ENCODE data around the gene SLC45A1. TPM values are rescaled to one million over a fixed set of nuclear protein-coding genes. Genes with fewer than 3 reads are reported as not detected.

The SLC45A1 gene
- total RNA-seq, 2 experiments from 2014 or later: 0.16 to 0.56 TPM

DNA sequence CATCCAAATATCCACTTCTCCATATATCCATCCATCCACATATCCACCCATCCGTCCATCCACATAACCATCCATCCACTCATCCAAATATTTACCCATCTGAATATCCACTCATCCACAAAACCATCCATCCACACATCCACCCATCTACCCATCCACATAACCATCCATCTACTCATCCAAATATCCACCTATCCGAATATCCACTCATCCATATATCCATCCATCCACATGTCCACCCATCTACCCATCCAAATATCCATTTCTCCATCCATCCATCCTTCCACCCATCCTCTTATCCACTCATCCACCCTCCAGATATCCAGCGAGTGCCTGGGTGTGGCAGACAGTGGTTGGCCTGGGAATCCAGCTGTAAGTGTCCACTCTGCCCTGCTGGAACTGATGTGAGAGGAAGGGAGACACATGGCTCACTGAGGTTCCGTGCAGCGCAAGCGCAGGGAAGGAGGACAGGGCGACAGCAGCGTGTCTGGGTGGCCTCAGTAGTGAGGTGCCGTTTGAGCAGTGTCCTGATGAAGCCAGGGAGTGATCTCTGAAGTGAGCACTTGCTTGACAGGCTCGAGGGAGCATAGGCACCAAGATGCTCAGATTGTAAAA, 27.1 kb downstream of the SLC45A1 start:
- ATAC-seq (no peak), DNase-seq (no peak)
- Mint-ChIP-seq H3K36me3 (ENCODE audit: low read depth) (no peaks in the 10 kb centered on the region), H3K27me3 (peaks cover 1% of the 10 kb centered on the region), H3K4me3 (no peak overlapping the region), H3K9me3 (no peaks in the 10 kb centered on the region), H3K4me1 (ENCODE audit: low read depth) (no peaks in the 10 kb centered on the region), H3K27ac (no peak overlapping the region)
- ChIA-PET POLR2A (interaction anchor here (1.0 kb wide), 1 partner anchor 31 kb away, joined by 3 read pairs; no protein-coding TSS in a partner anchor), CTCF (no interaction called here)
- TF ChIP-seq CTCF (IDR thresholded peaks at IDR 0.05): no peak
- intact Hi-C loops (cut with micrococcal nuclease): loop anchor here (5.0 kb wide), 1 partner anchor 328 kb away; no protein-coding TSS in a partner anchor

GRCh38 chr1:8345621-8346415, 27.9 kb downstream of the SLC45A1 start:
- Mint-ChIP-seq H3K9me3 (no peaks in the 10 kb centered on the region), H3K4me1 (ENCODE audit: low read depth) (no peaks in the 10 kb centered on the region), H3K27ac (no peak overlapping the region), H3K36me3 (ENCODE audit: low read depth) (no peaks in the 10 kb centered on the region), H3K4me3 (no peak overlapping the region), H3K27me3 (peaks cover 1% of the 10 kb centered on the region)
- intact Hi-C loops (cut with micrococcal nuclease): loop anchor here (5.0 kb wide), 1 partner anchor 329 kb away; no protein-coding TSS in a partner anchor
- ATAC-seq (no peak), DNase-seq (no peak)
- POLR2A ChIA-PET: interaction anchor here (1.0 kb wide), 1 partner anchor 31 kb away, joined by 3 read pairs; no protein-coding TSS in a partner anchor
- TF ChIP-seq CTCF (IDR thresholded peaks at IDR 0.05): no peak
- CTCF ChIA-PET: interaction anchor here (8.0 kb wide), 1 partner anchor 331 kb away, joined by 120 read pairs; no protein-coding TSS in a partner anchor

DNA sequence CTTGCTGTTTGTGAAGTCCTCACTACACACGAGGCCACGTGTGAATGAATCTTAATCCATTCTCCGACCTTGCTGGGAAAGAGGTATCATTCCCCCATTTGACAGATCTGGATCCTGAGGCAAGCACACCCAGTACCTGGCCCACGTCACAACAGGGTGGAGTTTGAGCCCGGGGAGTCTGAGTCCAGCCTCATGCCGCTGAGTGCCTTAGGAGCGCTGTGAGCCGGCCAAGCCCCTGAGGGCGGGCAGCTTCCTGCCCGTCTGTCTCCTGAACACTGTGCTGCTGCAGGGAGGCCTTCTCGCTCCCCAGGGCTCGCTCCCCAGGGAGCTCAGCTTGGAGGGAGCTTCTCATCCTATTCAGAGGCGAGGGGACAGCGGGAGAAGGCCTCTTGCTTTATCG, 29.7 kb downstream of the SLC45A1 start:
- Mint-ChIP-seq H3K27ac (no peak overlapping the region), H3K27me3 (peaks cover 1% of the 10 kb centered on the region)
- CTCF ChIA-PET: interaction anchor here (1.2 to 8.0 kb wide), 2 partner anchors 317 to 332 kb away, joined by 4 to 120 read pairs; no protein-coding TSS in a partner anchor

GRCh38 chr1:8348047-8348776, 30.3 kb downstream of the SLC45A1 start:
- no peak for DNase-seq
- Mint-ChIP-seq H3K4me1 (ENCODE audit: low read depth) (no peaks in the 10 kb centered on the region), H3K4me3 (no peak overlapping the region), H3K9me3 (no peaks in the 10 kb centered on the region), H3K27ac (no peak overlapping the region), H3K27me3 (peaks cover 1% of the 10 kb centered on the region), H3K36me3 (ENCODE audit: low read depth) (no peaks in the 10 kb centered on the region)
- ATAC-seq: no peak
- TF ChIP-seq CTCF (IDR thresholded peaks at IDR 0.05): no peak
- intact Hi-C loops (cut with micrococcal nuclease): loop anchor here (5.0 kb wide), 1 partner anchor 331 kb away; no protein-coding TSS in a partner anchor
- ChIA-PET POLR2A (no interaction called here), CTCF (interaction anchor here (1.0 to 8.0 kb wide), 9 partner anchors 10 to 333 kb away, joined by 3 to 120 read pairs (median 4); no protein-coding TSS in a partner anchor)

More for the DNA sequence above, 29.7 kb downstream of the SLC45A1 start:
- DNase-seq (no peak), ATAC-seq (no peak)
- no peaks in the 10 kb centered on the region for H3K36me3 Mint-ChIP-seq (ENCODE audit: low read depth)
- no peaks in the 10 kb centered on the region for H3K9me3 Mint-ChIP-seq
- H3K4me3 Mint-ChIP-seq: no peak overlapping the region
- POLR2A ChIA-PET: no interaction called here
- no peak for TF ChIP-seq CTCF (IDR thresholded peaks at IDR 0.05)
- H3K4me1 Mint-ChIP-seq (ENCODE audit: low read depth): no peaks in the 10 kb centered on the region
- intact Hi-C loops (cut with micrococcal nuclease): loop anchor here (5.0 kb wide), 1 partner anchor 330 kb away; no protein-coding TSS in a partner anchor

Data from activated CD8-positive, alpha-beta T cell treated with anti-CD3 and anti-CD28 coated beads for 36 hours (primary cell).